VCaP (cell line): ENCODE data around the gene ATF3.

Experiments used
- H3K27ac ChIP-seq: fragments of 450-650 bp; 2 replicates; pipeline ENCODE4 v1.5.1; 2017
- CTCF ChIP-seq: fragments of 450-650 bp; conservative IDR thresholded peaks from 2 replicates; pipeline ENCODE4 v1.5.1; 2017; ENCODE audit warnings: mild to moderate bottlenecking, moderate library complexity

Gene ATF3

GRCh38 chr1:212566522-212567479 lies 41.8 kb upstream of the ATF3 start:
- TF ChIP-seq CTCF = no peak
- H3K27ac ChIP-seq = peak overlapping the region; percentile 61

- no peak for TF ChIP-seq CTCF
- H3K27ac ChIP-seq = no peak overlapping the region; the same call in 1 of the 2 replicates
These were observed 40.9 kb upstream of the ATF3 start for GRCh38 chr1:212567638-212568037.

- TF ChIP-seq CTCF = no peak
- no peak overlapping the region for H3K27ac ChIP-seq
These were observed 39.5 kb upstream of the ATF3 start for GRCh38 chr1:212568978-212569537.

GRCh38 chr1:212574732-212575131 lies 33.8 kb upstream of the ATF3 start:
- no peak overlapping the region for H3K27ac ChIP-seq
- TF ChIP-seq CTCF = no peak

- TF ChIP-seq CTCF = no peak
These were observed 33.2 kb upstream of the ATF3 start for GRCh38 chr1:212575333-212575732.

GRCh38 chr1:212578041-212578440 lies 30.5 kb upstream of the ATF3 start:
- TF ChIP-seq CTCF = no peak
- no peak overlapping the region for H3K27ac ChIP-seq

More at GRCh38 chr1:212575333-212575732, 33.2 kb upstream of the ATF3 start:
- no peak overlapping the region for H3K27ac ChIP-seq

GRCh38 chr1:212581034-212581433 lies 27.5 kb upstream of the ATF3 start:
- no peak overlapping the region for H3K27ac ChIP-seq
- no peak for TF ChIP-seq CTCF
